ENCODE results near the gene ANKRD18A.

DNA sequence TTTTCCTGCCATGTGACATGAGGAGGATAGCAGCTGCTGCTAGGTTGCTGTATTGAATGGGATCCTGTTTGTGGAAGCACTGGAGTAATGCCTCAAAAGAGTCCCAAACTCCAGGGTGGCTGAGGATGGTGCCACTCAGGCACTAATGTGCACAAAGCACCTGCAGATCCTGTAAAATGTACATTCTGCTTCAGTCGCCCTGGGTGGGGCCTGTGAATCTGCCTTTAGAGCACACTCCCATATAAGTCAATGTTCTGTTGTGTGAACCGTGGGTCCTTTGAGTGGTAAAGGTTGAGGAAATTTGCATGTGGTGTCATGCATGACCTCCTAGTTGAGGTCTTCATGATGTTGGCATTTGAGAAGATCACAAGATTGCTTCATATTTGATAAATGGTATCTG, 31.6 kb upstream of the ANKRD18A start:
- TF ChIP-seq CTCF (IDR thresholded peaks at IDR 0.05 in 2 of 3, conservative IDR thresholded peaks at IDR 0.05 in 1 of 3; ENCODE audit: insufficient read depth in 2 of 3, low read depth in 1 of 3, low read length in 3 of 3) (no peak), UBTF (IDR thresholded peaks at IDR 0.05; ENCODE audit: borderline replicate concordance in 1 of 2, low read depth in 2 of 2, low read length in 2 of 2) (no peak), ZBTB40 (IDR thresholded peaks at IDR 0.05) (no peak), ZBTB40 (CRISPR knock-in tag; IDR thresholded peaks at IDR 0.05) (no peak), RERE (CRISPR knock-in tag; IDR thresholded peaks at IDR 0.05; ENCODE audit: borderline replicate concordance) (no peak), FOXK1 (CRISPR knock-in tag; IDR thresholded peaks at IDR 0.05; ENCODE audit: borderline replicate concordance) (no peak)

Data from K562 (cell line).